Measurements from ENCODE around the gene ABCA10. TPM values are rescaled to one million over a fixed set of nuclear protein-coding genes. Genes with fewer than 3 reads are reported as not detected.

The ABCA10 gene
- polyA plus RNA-seq, 2 of the 4 experiments (the other 2 are of a cell fraction): 0.22 to 0.66 TPM

- no peak for TF ChIP-seq REST (IDR thresholded peaks at IDR 0.05)
- no peak for TF ChIP-seq CTCF (IDR thresholded peaks at IDR 0.05)
- no peak for TF ChIP-seq HOXB5 (CRISPR knock-in tag; IDR thresholded peaks at IDR 0.05)
- no peak for TF ChIP-seq HEYL (CRISPR knock-in tag; IDR thresholded peaks at IDR 0.05)
- TF ChIP-seq GATA3 (IDR thresholded peaks at IDR 0.05; ENCODE audit: borderline replicate concordance): peak; percentile 79
- no peak for TF ChIP-seq ZFP36 (IDR thresholded peaks at IDR 0.05; ENCODE audit: borderline replicate concordance, partially characterized antibody)
- no peak for TF ChIP-seq POLR2AphosphoS2 (conservative IDR thresholded peaks at IDR 0.05; ENCODE audit: low read length)
- TF ChIP-seq RCOR1 (IDR thresholded peaks at IDR 0.05; ENCODE audit: low read depth, low read length): no peak
- TF ChIP-seq CHD4 (IDR thresholded peaks at IDR 0.05; ENCODE audit: borderline replicate concordance): no peak
- 0 out of 2 replicates have a peak, but pooled peaks have one; percentile 5 for TF ChIP-seq FOSL2 (IDR thresholded peaks at IDR 0.05)
- TF ChIP-seq FOSL2 (CRISPR knock-in tag; IDR thresholded peaks at IDR 0.05): no peak
These were observed 40.7 kb upstream of the ABCA10 start (continued) for GRCh38 chr17:69269131-69269998.

- ATAC-seq: peak; percentile 81 to 91
- peak overlapping the region; percentile 74 for H3K4me2 ChIP-seq
- peak in 1 of 2 experiments; percentile 47 for DNase-seq (ENCODE audit: low read depth in 1 of 2, low spot score in 1 of 2)
- no peak for FAIRE-seq
- peak overlapping the region; percentile 50 to 76 for H3K27ac ChIP-seq
- WGBS (ENCODE audit: missing lambda C conversion rate): 32% methylated on average over 5 of the region's 5 CpGs
- H3K9me3 ChIP-seq: no peaks in the 10 kb centered on the region
- H3K4me1 ChIP-seq: peaks cover 25% of the 10 kb centered on the region
- ChIA-PET POLR2A (interaction anchor here (1.1 kb wide), 1 partner anchor 58 kb away, joined by 3 read pairs; the partner anchor contains the start of gene ABCA5), CTCF (no interaction called here)
- H3K4me3 ChIP-seq: peak overlapping the region; percentile 15; the same call in 1 of the 3 replicates
- no peak for TF ChIP-seq REST (IDR thresholded peaks at IDR 0.05)
- TF ChIP-seq ZC3H11A (IDR thresholded peaks at IDR 0.05): no peak
- no peak for TF ChIP-seq CBX8 (IDR thresholded peaks at IDR 0.05)
- TF ChIP-seq POLR2AphosphoS2 (conservative IDR thresholded peaks at IDR 0.05; ENCODE audit: low read length): no peak
- TF ChIP-seq KDM1A (IDR thresholded peaks at IDR 0.05; ENCODE audit: low read depth): no peak
- TF ChIP-seq NFE2L2 (conservative IDR thresholded peaks at IDR 0.05; ENCODE audit: low read length): no peak
- no peak for TF ChIP-seq FOSB (CRISPR knock-in tag; IDR thresholded peaks at IDR 0.05)
- TF ChIP-seq TFCP2L1 (CRISPR knock-in tag; IDR thresholded peaks at IDR 0.05): no peak
- TF ChIP-seq TP53 (CRISPR knock-in tag; IDR thresholded peaks at IDR 0.05): no peak
- TF ChIP-seq RAD21 (conservative IDR thresholded peaks at IDR 0.05 in 1 of 2, IDR thresholded peaks at IDR 0.05 in 1 of 2): no peak
- TF ChIP-seq HOXB13 (CRISPR knock-in tag; IDR thresholded peaks at IDR 0.05; ENCODE audit: low read depth): no peak
- TF ChIP-seq HEYL (CRISPR knock-in tag; IDR thresholded peaks at IDR 0.05): no peak
- no peak for TF ChIP-seq POLR2A (IDR thresholded peaks at IDR 0.05; ENCODE audit: low read length)
- TF ChIP-seq CEBPB (IDR thresholded peaks at IDR 0.05): no peak
- no peak for TF ChIP-seq ELK1 (IDR thresholded peaks at IDR 0.05; ENCODE audit: low read depth, low read length)
- TF ChIP-seq CHD4 (IDR thresholded peaks at IDR 0.05; ENCODE audit: borderline replicate concordance): no peak
- TF ChIP-seq USF2 (IDR thresholded peaks at IDR 0.05): no peak
- no peak for TF ChIP-seq MAZ (IDR thresholded peaks at IDR 0.05; ENCODE audit: borderline replicate concordance, low read depth, low read length)
- no peak for TF ChIP-seq GATA3 (IDR thresholded peaks at IDR 0.05; ENCODE audit: borderline replicate concordance)
These were observed 40.0 kb upstream of the ABCA10 start for GRCh38 chr17:69268543-69269014.
